Inflammatory macrophage (primary cell): ENCODE measurements around the gene C13orf46.
"Not testable (repeated sequence)": the region's sequence is repeated elsewhere in the genome, so short reads cannot be mapped to it uniquely, and the experiment has no call there.

Experiments
- DNase-seq, 2 donors: peaks; one replicate each; pipeline ENCODE4 v3.0.0-alpha.2; 2020 to 2022

Gene C13orf46

DNA sequence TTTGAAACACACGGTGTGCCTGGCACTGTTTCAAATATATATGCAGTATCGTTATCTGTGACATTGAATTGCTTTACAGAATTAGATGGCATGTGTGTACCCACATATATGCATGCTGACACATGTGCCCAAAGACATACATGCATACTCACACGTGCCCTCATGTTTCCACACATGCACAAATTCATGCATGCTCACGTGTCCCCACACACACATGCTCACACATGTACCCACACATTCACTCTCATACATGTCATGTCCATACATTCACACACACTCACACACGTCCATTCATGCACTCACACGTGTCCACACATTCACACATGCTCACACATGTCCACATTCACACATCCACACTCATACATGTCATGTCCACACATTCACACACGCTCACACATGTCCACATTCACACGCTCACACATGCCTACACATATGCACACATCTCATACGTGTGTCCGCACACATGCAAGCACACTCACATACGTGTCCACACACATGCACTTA, 17.9 kb upstream of the C13orf46 start:
- no peak for DNase-seq

DNA sequence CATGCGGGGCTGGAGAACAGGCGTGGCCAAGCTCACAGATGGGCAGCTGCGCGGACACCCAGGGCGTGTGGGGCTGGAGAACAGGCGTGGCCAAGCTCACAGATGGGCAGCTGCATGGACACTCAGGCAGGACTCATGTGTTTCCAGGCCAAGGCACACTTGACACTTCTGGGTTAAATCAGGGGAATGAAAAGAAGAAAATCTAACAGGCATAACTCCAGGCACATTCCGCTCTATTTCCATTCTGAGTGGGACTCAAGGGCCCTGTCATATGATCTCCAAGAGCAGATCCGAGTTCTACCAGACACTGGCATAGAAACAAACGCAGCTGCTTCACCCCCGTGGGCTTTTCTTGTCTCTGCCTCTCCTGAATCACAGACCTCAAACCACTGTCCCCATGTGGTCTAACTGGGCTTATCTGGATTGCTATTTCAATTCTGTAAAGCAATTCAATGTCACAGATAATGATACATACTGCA, 17.4 kb upstream of the C13orf46 start:
- DNase-seq = no peak

DNA sequence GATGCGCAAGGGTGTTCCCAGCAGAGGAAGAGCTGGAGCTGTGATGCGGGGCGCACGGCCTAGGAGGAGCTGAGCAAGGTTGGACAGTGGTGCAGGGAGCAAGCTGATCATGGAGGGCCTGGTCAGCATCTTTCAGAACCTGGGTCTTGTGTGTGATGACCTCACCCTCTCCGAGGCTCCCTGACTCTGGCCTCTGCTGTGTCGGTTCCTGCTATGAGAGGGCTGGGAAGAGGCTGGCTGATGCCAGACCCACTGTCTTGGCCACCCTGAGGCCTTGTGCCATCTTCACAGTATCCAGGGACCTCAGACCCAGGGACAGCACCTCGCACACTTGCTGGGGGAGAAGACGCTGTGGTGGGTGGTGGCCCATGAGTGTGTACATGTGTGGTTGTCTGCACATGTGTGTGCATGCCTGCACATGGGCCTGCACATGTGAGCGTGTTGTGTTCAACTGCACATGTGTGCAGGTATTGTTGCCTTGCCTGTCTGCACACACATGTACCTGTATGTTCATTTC, 16.5 kb upstream of the C13orf46 start:
- no peak for DNase-seq

DNA sequence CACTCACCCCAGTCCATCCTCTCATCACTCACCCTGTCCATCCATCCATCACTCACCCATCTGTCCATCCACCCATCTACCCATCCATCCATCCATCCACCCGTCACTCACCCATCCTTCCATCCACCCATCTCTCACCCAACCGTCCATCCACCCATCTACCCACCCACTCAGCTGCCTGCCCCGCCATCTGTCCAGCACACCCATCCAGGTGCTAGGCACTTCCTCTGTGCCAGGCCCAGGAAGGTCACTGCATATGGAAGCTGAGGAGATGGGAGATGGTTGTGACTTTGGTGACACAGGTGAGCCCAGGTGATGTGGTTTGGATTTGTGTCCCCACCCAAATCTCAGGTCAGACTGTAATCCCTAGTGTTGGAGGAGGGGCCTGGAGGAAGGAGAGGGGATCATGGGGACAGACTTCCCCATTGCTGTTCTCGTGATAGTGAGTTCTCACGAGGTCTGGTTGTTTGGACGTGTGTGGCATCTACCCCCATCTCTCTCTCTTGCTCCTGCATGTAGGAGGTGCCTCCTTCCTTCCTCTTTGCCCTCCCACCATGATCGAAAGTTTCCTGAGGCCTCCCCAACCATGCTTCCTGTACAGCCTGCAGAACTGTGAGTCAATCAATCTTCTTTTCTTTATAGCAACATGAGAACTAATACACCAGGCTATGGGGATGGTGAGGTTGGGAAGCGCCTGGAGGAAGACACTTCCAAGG, 15.9 kb upstream of the C13orf46 start:
- DNase-seq = peak in 1 of 2 donors; percentile 34

DNA sequence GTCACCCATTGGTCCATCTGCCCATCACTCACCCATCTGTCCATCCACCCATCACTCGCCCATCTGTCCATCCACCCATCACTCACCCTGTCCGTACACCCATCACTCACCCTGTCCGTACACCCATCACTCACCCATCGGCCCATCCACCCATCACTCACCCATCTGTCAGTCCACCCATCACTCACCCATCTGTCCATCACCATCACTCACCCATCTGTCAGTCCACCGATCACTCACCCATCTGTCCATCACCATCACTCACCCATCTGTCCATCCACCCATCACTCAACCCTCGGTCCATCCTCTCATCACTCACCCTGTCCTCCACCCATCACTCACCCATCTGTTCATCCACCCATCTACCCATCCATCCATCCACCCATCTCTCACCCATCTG, 15.0 kb upstream of the C13orf46 start:
- not testable (repeated sequence) for DNase-seq

DNA sequence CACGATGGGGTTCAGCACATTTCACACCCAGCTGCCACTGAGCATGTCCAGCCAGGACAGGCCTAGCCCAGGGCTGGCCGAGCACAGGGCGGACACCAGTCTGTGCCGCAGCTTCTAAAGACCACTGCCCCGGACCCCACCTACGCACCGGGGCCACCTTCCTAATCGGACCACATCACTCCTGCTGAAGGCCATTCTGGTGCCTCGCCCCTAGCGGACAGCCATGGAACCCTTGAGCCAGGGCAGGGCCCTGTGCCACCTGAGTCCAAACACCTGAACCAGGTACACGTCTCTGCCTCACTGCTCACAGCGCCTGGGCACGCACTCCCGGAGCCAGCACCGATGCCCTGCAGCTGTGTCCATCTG, 8.4 kb upstream of the C13orf46 start:
- DNase-seq = no peak

DNA sequence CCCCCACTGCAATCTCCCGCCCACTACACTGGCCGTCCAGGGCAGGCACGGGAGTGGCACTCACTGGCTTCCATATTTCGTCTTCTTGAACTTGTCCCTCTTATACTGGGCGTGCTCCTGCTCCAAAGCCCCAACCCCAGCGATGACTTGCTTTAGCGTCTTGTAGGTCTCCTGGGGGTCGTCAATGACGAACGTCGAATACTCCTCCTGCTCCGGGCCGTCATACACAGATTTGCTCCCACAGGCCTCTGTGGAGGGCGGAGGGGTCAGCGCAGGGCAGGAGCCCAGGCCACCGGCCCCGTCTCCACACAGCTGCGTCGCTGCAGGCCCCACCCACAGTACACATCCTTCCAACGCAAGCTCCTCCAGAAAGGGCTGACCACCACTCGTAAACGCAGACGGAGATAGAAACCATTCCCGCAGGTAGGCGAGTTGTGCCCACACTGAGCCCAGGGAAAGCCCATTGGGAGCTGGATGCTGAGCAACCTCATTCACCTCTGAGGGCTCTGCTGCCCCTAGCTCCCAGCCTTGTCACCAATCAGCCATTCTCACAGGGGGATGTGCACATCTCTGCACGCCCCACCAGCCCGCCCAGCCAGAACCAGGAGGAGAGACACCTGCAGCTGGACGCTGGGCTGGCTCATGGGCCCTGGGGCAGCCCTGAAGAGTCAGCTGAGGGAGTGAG, 7.9 kb upstream of the C13orf46 start:
- DNase-seq = no peak

DNA sequence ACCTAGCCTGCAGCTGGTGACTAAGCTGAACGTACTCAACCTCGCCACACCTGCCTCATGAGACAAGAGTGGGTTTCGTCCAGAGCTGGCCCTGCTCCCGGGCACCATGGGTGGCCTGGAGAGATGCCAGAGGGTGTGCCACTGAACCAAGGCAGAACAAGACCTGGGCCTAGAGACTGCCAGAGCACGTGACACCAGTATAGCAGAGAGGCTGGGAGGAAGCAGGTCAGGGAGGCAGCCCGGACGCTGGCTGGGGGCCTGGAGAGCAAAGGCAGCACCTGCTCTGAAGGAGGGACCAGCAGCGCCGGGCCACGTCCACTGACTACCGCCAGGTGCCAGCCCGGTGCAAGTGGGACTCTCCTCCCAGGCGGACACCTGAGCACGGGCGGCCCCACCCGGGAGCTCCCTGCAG, 7.3 kb upstream of the C13orf46 start:
- DNase-seq = no peak

DNA sequence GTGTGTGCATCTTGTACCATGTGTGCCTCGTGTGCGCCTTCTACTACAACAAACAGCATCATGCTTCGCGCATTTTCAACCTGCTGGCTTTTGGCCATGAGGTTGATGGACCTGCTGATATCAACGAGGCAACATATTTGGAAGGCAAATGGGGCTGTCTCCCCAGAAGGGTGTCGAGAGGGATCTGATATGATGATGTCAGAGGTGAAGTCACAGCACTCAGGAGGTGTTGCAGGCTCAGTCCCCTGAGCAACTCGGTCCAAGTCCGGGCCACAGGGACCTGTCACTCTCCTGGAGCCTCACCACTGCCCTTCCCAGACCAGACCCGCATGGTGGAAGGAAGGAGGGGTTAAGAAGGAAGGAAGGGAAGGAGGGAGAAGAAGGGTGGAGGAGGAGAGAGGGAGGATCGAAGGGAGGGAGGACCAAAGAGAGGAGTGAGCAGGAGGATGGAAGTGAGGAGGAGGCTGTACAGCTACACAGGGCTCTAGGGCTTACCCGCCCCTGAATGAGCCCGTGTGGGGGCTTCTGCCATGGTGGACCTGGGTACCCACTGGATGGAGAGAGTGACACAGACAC, 6.7 kb upstream of the C13orf46 start:
- DNase-seq = no peak

DNA sequence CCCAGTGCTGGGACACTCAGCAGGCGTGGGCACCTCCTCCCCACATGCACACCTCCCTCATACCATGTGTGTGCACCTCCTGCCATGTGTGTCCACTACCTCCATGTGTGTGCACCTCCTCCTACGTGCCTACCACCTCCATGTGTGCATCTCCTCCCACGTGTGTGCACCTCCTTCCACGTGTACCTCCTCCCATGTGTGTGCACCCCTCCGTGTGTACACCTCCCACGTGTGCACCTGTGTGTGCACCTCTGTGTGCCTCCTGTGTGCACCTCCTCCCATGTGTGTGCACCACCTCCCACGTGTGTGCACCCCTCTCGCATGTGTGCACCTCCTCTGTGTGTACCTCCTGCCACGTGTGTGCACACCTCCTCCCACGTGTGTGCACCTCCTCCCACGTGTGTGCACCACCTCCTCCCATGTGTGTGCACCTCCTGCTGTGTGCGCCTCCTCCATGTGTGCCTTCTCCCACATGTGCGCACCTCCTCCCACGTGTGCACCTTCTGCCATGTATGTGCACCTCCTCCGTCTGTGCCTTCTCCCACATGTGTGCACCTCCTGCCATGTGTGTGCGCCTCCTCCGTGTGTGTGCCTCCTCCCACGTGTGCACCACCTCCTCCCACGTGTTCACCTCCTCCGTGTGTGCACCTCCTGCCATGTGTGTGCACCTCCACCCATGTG, 6.1 kb upstream of the C13orf46 start:
- no peak for DNase-seq

DNA sequence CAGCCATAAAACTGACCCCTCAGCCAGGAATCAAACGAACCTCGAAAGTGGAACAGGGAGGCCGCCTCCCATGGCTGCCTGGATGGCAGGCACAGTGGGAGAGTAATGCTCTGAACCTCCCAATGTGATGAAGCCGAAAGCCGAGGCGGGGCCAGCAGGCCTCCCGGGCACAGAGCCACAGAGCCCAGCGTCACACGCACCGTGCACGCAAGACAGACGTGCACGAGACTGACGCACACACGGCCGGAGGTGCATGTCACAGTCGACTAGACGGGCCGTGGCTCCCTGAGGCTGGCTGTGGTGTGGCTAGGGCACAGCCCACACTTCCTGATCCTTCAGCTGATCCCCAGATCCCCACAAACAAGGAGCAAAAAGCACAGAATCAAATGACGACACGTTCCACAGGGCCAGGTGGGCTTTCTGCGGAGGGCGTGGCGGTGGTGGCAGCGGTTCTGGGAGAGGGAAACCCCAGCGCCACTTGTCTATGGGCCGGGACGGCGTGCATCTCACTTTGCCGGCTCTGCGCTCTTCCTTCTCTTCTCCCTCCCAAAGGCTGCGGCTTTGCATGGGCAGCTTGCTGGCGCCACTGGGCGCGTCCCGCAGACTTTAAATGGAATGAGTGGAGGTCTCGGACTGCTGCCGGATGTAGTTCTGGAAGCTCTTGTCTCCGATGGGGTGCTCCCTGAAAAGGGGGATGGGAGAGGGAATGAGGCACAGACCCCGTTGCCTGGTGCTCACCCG, 5.0 kb upstream of the C13orf46 start:
- DNase-seq = no peak

DNA sequence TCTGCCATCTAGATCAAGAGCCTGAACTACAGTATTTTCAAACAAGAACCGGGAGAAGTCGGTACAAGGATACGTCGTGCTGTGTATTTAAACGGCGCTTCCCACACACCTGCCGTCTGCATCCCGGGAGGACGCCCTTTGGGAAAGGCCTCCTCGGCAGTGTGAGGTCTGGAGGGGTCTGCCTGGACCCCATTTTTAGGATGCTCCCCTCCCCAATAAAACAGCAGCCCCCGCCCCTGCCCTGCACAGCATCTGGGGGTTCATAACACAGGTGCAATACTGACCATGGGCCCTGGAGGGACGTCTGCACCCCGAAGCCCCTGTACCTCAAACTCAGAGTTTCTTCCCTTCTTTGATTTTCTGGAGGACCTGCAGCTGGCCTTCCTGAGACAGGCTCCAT, 4.1 kb upstream of the C13orf46 start:
- DNase-seq = no peak

DNA sequence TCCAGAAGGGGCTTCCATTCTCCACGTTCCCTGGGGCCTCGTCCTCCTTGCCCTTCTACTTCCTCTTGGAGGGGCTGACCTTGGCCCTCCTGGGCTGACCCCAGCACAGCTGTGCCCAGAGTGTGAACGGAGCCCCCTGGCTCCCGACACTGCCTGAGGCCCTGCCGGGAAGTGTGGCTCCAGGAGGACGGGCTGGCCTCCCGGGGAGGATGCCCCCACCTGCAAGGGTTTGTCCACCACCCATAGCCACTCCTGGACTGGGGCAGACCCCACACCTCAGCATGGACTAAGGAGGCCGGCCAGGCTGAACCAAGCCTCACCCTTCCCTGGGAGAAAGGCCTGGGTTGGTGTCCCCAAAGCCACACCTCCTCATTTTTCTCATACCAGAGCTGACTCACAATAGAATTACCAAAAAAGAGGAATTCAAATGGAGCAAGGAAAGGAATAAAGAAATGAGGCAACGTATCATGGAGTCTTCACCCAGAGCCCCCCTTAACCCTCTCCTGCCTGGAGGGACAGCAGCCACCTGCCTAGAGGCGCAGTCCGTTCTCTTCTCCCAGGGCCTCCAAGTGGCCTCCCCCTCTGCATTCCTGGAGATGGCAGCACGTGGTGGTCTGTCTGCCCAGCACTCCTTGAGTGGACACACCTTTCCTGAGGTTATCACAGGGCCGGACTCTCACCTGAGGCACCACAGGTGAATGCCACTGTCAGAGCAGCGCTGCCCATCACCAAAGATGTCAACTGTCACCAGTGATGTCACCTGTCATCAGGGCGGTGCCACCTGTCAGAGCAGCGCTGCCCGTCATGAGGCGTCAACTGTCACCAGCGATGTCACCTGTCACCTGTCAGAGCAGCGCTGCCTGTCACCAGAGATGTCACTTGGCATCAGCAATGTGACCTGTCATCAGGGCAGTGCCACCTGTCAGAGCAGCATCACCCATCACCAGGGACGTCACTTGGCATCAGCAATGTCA, 3.1 kb upstream of the C13orf46 start:
- no peak for DNase-seq

DNA sequence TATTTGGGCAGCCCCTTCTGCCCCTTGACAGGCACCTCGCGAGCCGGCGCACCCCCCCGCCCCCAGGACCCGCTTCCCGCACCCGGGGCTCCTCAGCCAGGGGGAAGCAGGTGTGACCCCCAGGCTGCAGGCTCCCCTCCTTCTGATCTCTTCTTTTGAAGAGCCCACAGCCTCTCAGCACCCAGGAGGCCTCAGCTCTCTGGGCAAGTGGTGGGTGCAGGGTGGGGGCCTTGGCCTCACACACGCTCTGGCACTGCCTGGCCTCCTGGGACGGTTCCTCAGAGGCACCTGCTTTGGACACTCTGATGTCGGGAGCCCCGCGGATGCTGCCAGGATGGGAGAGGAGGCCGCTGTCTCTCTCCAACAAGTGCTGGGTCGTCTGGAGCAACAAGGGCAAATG, 1.5 kb upstream of the C13orf46 start:
- no peak for DNase-seq

DNA sequence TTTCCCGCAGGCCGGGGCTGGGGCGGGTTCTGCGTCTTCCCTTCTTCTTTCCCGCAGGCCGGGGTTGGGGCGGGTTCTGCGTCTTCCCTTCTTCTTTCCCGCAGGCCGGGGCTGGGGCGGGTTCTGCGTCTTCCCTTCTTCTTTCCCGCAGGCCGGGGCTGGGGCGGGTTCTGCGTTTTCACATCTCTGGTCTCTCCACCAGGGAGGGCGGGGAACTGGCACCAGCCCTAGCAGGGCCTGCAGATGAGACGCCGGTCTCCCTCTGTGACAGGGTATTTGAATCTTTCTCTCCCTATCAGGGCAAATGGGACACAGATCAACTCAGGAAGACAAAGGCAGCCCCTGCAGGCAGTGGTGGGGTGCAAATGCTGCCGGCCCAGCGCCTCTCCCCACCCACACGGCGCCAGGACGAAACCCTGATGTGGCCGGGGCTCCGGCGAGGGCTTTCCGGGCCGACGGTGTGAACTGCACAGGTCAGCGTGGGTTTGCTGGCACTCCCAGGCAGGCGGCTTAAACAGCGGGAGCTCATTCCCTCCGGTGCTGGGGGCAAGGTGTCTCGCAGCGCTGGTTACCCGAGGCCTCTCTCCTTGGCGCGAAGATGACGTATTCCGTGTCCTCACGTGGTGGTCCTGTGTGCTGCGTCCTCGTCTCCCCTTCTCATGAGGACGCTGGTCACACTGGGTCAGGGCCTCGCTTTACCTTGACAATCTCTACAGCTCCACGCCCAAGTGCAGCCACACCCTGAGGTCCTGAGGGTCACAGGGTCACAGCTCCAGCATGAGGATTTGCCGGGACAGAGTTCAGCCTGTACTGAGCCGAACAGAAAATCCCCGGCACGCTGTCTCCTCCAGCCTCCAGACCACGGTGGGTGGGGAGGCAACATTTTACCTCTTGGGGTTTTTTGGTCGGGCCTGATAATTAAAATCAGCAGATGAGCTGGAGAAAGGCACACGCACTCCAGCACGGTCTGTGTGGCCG, 717 bp upstream of the C13orf46 start:
- DNase-seq = no peak

DNA sequence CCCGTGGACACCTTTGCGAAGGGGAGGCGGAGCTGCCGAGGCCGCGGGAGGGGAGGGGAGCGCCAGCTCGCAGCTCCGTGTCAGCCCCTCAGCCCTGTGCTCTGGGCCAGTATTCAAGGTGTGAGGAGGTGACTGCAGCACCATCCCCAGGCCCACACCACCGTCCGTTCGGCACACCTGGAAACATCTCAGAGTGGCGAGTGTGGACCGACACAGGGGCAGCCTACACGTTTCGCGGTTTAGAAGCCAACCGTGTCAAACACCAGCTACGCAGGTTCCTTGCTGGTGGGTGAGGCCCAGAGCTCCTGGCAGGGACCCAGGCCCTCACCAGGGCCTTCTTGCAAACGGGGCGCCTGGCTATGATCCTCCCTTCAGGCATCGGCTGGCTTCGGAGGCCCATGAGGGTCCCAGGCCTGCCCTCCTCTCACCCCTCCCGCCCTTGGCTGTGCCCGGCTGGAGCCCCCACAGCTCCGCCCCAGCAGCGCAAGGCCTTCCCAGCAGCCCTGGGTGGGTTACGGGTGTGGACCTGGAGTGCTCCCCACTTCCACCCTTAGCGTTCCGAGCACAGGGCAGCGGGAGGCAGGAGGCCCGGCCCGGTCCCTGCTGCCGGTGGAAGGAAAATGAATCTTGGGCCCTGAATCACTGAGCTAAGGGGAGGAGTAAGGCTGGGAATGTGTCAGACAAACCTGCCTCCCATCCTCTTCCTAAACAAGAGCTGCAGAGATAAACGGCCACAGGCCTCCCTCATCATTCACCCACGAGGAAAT, 1.2 kb downstream of the C13orf46 start:
- no peak for DNase-seq

DNA sequence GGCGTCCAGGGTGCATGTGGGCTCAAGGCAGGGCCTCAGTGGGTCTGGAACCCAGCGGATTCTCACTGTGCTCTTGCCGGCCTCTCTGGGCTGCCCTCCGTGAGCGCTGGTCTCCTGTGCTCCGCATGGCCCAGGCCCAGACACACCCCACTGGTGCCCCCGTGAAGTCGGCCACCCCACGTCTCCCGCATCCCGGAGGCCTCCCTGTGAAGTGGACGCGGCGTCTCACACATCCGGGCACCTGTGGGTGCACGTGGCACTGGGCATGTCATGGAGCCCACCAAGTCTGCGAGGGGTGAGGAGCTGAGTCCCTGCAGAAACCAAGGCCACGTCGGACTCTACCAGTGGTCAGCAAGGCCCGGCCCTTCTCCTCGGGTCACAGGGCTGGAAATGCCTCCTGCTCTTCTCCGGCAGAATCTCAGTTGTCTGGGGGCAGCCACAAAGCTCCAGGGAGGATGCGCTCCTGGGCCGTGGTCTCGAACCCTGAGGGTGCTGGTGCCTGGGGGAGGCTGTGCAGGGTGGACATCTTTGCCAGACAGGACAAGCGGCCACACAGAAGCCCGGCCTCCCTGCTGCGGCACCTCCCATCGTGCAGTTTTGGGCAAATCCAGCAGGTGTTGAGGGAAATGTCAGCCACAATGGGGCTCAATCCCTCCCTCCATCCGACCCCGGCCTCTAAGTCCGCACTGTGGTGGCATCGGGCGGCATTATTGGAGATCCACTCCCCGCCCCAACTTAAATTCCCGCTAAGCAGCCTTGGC, 2.2 kb downstream of the C13orf46 start:
- DNase-seq = no peak

DNA sequence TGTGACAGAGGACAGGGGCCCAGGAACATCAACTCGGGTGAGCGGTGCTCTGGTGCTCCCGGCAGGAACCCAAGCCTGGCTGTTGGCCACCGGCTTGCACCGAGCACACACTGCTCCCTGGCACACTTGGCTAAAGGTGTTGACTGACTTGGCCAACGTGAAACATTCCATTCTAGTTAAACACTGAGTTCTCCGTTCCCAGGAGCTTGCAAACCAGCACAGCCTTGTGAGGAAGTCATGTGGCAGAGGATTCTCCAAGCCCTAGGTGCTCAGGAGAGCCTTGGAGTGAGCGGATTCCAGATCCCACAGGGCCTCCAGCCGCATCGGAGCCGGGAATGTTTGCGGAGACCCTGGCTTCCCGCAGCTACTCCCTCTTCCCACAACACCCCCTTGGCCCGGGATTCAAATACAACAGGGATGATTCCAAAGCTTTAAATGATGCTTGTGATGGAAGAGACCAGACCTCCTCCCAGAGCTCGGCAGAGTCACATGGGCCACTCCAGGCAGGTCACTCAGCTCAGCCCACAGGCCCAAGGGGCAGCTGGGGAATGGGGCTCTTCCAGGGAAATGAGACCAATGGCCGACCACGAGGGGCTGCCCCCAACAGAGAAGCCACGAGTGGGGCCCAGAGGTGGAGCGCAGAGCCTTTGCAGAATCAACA, 2.9 kb downstream of the C13orf46 start:
- DNase-seq = no peak
